K562 (cell line): Measurements from ENCODE around the gene NTN3. TPM values are rescaled to one million over a fixed set of nuclear protein-coding genes. Genes with fewer than 3 reads are reported as not detected.

Source experiments
- ATAC-seq: fragments of 200-7000 bp; cut with Tn5 transposase; 3 replicates; pipeline ENCODE4 v1.9.1; 2020; ENCODE audit warnings: moderate library complexity
- BruUV-seq: library from RNA; stranded (reverse); fragments of 400-500 nt; replicated peaks from 2 replicates; lab custom pipeline; 2021; lab: Mats Ljungman, UMichigan
- CTCF ChIA-PET: fragments of 300-600 bp; formaldehyde crosslinking; extraction: SDS; loops from one replicate; lab custom pipeline; 2021; ENCODE audit warnings: low intra/inter-chr PET ratio; lab: Yijun Ruan, JAX
- POLR2A ChIA-PET: fragments of 300-600, 350-650 bp; sonication (Branson Sonifier 250); formaldehyde crosslinking; extraction: SDS; loops from one replicate; lab custom pipeline; 2021; ENCODE audit warnings: antibody characterized with exemption, inconsistent platforms; lab: Yijun Ruan, JAX
- DNase-seq, 4 experiments: peaks; one replicate each; pipeline versions ENCODE4 v3.0.0 to v3.0.0-alpha.2; 2011 to 2018; ENCODE audit warnings: low spot score in 3 of 4, mixed read lengths in 3 of 4; ENCODE audit errors: extremely low read depth in 1 of 4
- FAIRE-seq: peaks from 2 replicates; lab custom pipeline; 2011; peaks lifted over from hg19 to GRCh38; lab: Jason Lieb, UNC
- H2AFZ ChIP-seq: 2 replicates; pipeline ENCODE4 v1.6.0; 2011; ENCODE audit warnings: low read depth, low read length, control low read depth, inconsistent platforms
- H3K27ac ChIP-seq: fragments of 200-600 bp; 3 replicates; pipeline ENCODE4 v1.8.0; 2011; ENCODE audit warnings: low read depth, mild to moderate bottlenecking, control low read depth, inconsistent platforms, low read length, moderate library complexity, mixed read lengths; ENCODE audit errors: extremely low read depth
- H3K27me3 ChIP-seq, 2 experiments: fragments of 300-600 bp in 1 of 2; 2 replicates in 1 of 2; 3 replicates in 1 of 2; pipeline versions ENCODE4 v1.6.0 to v1.8.0; 2011; ENCODE audit warnings: inconsistent platforms in 2 of 2, low read length in 2 of 2, mild to moderate bottlenecking in 1 of 2, mixed read lengths in 1 of 2, moderate library complexity in 1 of 2; ENCODE audit not compliant: control insufficient read depth in 2 of 2, insufficient read depth in 2 of 2
- H3K36me3 ChIP-seq: fragments of 300-600 bp; 3 replicates; pipeline ENCODE4 v1.8.0; 2011; ENCODE audit warnings: mild to moderate bottlenecking, low read length, inconsistent platforms; ENCODE audit not compliant: control insufficient read depth, insufficient read depth
- H3K4me1 ChIP-seq, 2 experiments: fragments of 200-600 bp in 1 of 2; replicated peaks in 1 of 2; 2 replicates in 1 of 2; 3 replicates in 1 of 2; pipeline versions ENCODE4 v1.5.1 to v1.8.0; 2011; ENCODE audit warnings: inconsistent platforms in 2 of 2, low read length in 2 of 2, mild to moderate bottlenecking in 1 of 2, mixed read lengths in 1 of 2, moderate library complexity in 1 of 2; ENCODE audit not compliant: control insufficient read depth in 2 of 2, insufficient read depth in 2 of 2
- H3K4me2 ChIP-seq: 2 replicates; pipeline ENCODE4 v1.6.1; 2011; ENCODE audit warnings: low read length, control low read depth, inconsistent platforms, mixed read lengths; ENCODE audit not compliant: insufficient read depth
- H3K4me3 ChIP-seq: fragments of 200-600 bp; sonication (generic), shearing (Covaris generic); 2 replicates; pipeline ENCODE4 v1.5.1; 2016; ENCODE audit warnings: control low read depth, inconsistent platforms
- H3K79me2 ChIP-seq: fragments of 200-600 bp; 3 replicates; pipeline ENCODE4 v1.8.0; 2011; ENCODE audit warnings: low read length, inconsistent platforms; ENCODE audit not compliant: control insufficient read depth, insufficient read depth
- H3K9ac ChIP-seq, 2 experiments: 2 replicates each; pipeline versions ENCODE4 v1.6.0 to v1.6.1; 2011; ENCODE audit warnings: low read depth in 2 of 2, low read length in 2 of 2, control low read depth in 1 of 2, inconsistent platforms in 1 of 2, mild to moderate bottlenecking in 1 of 2, mixed read lengths in 1 of 2; ENCODE audit not compliant: insufficient read depth in 1 of 2
- H3K9me1 ChIP-seq: one replicate; pipeline ENCODE4 v1.6.0; 2011; ENCODE audit warnings: inconsistent platforms, mild to moderate bottlenecking, low read length, moderate library complexity; ENCODE audit not compliant: control insufficient read depth, insufficient read depth
- H3K9me3 ChIP-seq: replicated peaks from 2 replicates; pipeline ENCODE4 v1.5.1; 2011; ENCODE audit warnings: low read depth, low read length, inconsistent platforms; ENCODE audit not compliant: control insufficient read depth, insufficient read depth
- H4K20me1 ChIP-seq: replicated peaks from 2 replicates; pipeline ENCODE4 v1.6.1; 2011; ENCODE audit warnings: low read length, inconsistent platforms, mixed read lengths; ENCODE audit not compliant: control insufficient read depth, insufficient read depth
- CBX8 ChIP-seq: fragments of 200-600 bp; sonication (generic); IDR thresholded peaks from 2 replicates; pipeline ENCODE4 v1.6.1; 2012; ENCODE audit warnings: borderline replicate concordance, mixed run types, low read depth, mild to moderate bottlenecking, moderate library complexity, mixed read lengths, low read length, control low read depth, inconsistent platforms; ENCODE audit not compliant: poor library complexity, severe bottlenecking; ENCODE audit errors: extremely low read depth
- CEBPB ChIP-seq: fragments of 450-650 bp; IDR thresholded peaks from 2 replicates; pipeline ENCODE4 v1.6.1; 2016; ENCODE audit warnings: missing genetic modification characterization, missing compliant biosample characterization
- CEBPG ChIP-seq, 3 experiments: fragments of 200-800 bp in 1 of 3; sonication (Bioruptor generic) in 1 of 3; sonication (generic) in 1 of 3; formaldehyde crosslinking in 1 of 3; IDR thresholded peaks in 2 of 3; conservative IDR thresholded peaks in 1 of 3; 2 replicates each; pipeline versions ENCODE4 v1.6.1 to v1.8.0; 2016 to 2022; ENCODE audit warnings: missing compliant biosample characterization in 2 of 3, missing genetic modification characterization in 2 of 3, mild to moderate bottlenecking in 1 of 3, missing genetic modification reagents in 1 of 3
- ZNF146 ChIP-seq: IDR thresholded peaks from one replicate; pipeline ENCODE4 v1.6.1; 2018; ENCODE audit warnings: missing compliant biosample characterization; ENCODE audit not compliant: unreplicated experiment
- ZNF174 ChIP-seq: fragments of 250-450 bp; sonication (Bioruptor Pico); IDR thresholded peaks from 2 replicates; pipeline ENCODE4 v1.4.0; 2020; ENCODE audit warnings: mild to moderate bottlenecking
- WGBS: fragments of 100-300 bp; shearing (Covaris generic); methylation state at CpG from one replicate; pipeline ENCODE4 v1.1.6; 2016; ENCODE audit warnings: low coverage, mixed read lengths; ENCODE audit not compliant: insufficient coverage; ENCODE audit errors: missing lambda C conversion rate; 5-methylcytosine and 5-hydroxymethylcytosine counted together
- in situ Hi-C: fragments of 300-500 bp; cut with MboI; formaldehyde crosslinking; loops from 4 replicates; pipeline ENCODE4 v1.15.0; 2018; ENCODE audit warnings: inconsistent platforms, mixed read lengths
- intact Hi-C: fragments of 100-400 bp; cut with micrococcal nuclease; formaldehyde crosslinking; loops from 2 replicates; pipeline ENCODE4 v1.14.2; 2022
- polyA plus RNA-seq, 8 experiments: library from polyadenylated mRNA; depleted of rRNA in 4 of 8; stranded (reverse) in 5 of 8; unstranded in 3 of 8; fragments of >200 nt; fragmentation: Nextera tagmentation in 2 of 8; fragmentation: Illumina TruSeq in 1 of 8; extraction: Ambion mirVana in 2 of 8; extraction: Trizol in 1 of 8; gene quantifications; 2 replicates each; pipeline versions ENCODE4 v1.2.1 to v1.2.3, GENCODE V29; 2011 to 2014; ENCODE audit warnings: inconsistent platforms in 1 of 8, missing spikeins in 1 of 8
- total RNA-seq, 7 experiments: library from RNA; depleted of rRNA in 6 of 7; stranded (reverse); fragments of >200 nt in 6 of 7; fragmentation: Illumina TruSeq in 2 of 7; extraction: Trizol in 2 of 7; gene quantifications; 2 replicates each; pipeline versions ENCODE4 v1.2.1 to v1.2.3, GENCODE V29; 2011 to 2021; ENCODE audit warnings: low replicate concordance in 1 of 7

NTN3 gene
- total and polyA plus RNA-seq, 9 of the 15 experiments (the other 6 are each of a cell fraction or from before 2014, with no cell fraction given) = not detected

GRCh38 chr16:2452650-2453049 lies 18.4 kb upstream of the NTN3 start:
- peaks cover 0 to 38% of the 10 kb centered on the region in 2 experiments; a peak in 2 of 5 replicates for H3K4me1 ChIP-seq
- intact Hi-C loops (no loop called here), in situ Hi-C loops (no loop called here)
- TF ChIP-seq CEBPB (tag) (no peak), CBX8 (no peak), CEBPG (CRISPR knock-in tag; IDR thresholded peaks at IDR 0.05) (no peak), CEBPG (tag; conservative IDR thresholded peaks at IDR 0.05 in 1 of 2, IDR thresholded peaks at IDR 0.05 in 1 of 2) (no peak), ZNF174 (CRISPR knock-in tag) (no peak), ZNF146 (CRISPR knock-in tag) (peak; percentile 99)
- H3K4me2 ChIP-seq = no peak overlapping the region
- no peaks in the 10 kb centered on the region; a peak in 1 of 5 replicates for H3K27me3 ChIP-seq
- H3K36me3 ChIP-seq = peaks cover 93% of the 10 kb centered on the region; the same call in 2 of the 3 replicates
- H3K27ac ChIP-seq = no peak overlapping the region
- POLR2A ChIA-PET = interaction anchor here (1.5 kb wide), 1 partner anchor 12 kb away, joined by 8 read pairs; no protein-coding TSS in a partner anchor
- H3K4me3 ChIP-seq = no peak overlapping the region
- 95% methylated on average over 8 of the region's 8 CpGs for WGBS
- no peaks in the 10 kb centered on the region for H3K9me3 ChIP-seq
- FAIRE-seq (peak; percentile 23), ATAC-seq (no peak), DNase-seq (no peak)
- CTCF ChIA-PET = no interaction called here
- no peaks in the 10 kb centered on the region for H3K79me2 ChIP-seq
- H3K9me1 ChIP-seq = no peaks in the 10 kb centered on the region
- H3K9ac ChIP-seq = no peak overlapping the region
- H2AFZ ChIP-seq = no peak overlapping the region
- BruUV-seq = no TSS peak
- H4K20me1 ChIP-seq = no peaks in the 10 kb centered on the region; the same call in 1 of the 2 replicates
